HCT116 (cell line): ENCODE measurements around the gene AFAP1L2. TPM values are rescaled to one million over a fixed set of nuclear protein-coding genes. Genes with fewer than 3 reads are reported as not detected.

ENCODE experiments used
- ATAC-seq: fragments of 200-7000 bp; cut with Tn5 transposase; 2 replicates; pipeline ENCODE4 v1.9.1; 2020; ENCODE audit warnings: mild to moderate bottlenecking, moderate library complexity
- BruUV-seq: library from RNA; stranded (reverse); fragments of 400-500 nt; replicated peaks from 2 replicates; lab custom pipeline; 2021; lab: Mats Ljungman, UMichigan
- CTCF ChIA-PET: fragments of 300-600 bp; sonication (Branson Sonifier 250); formaldehyde crosslinking; loops from one replicate; lab custom pipeline; 2021; ENCODE audit warnings: antibody characterized with exemption; lab: Charles Lee
- POLR2A ChIA-PET: fragments of 300-600, 350-600 bp; sonication (Branson Sonifier 250); formaldehyde crosslinking; loops from one replicate; lab custom pipeline; 2021; ENCODE audit warnings: antibody characterized with exemption; lab: Charles Lee
- RAD21 ChIA-PET, 2 experiments: fragments of 300-600 bp; sonication (Branson Sonifier 250); formaldehyde crosslinking; loops; one replicate each; lab custom pipeline; 2023; ENCODE audit warnings: low total read pairs in 2 of 2; ENCODE audit not compliant: uncharacterized antibody in 2 of 2, unreplicated experiment in 2 of 2, low non-redundant PET in 1 of 2; lab: Charles Lee
- DNase-seq: peaks from one replicate; pipeline ENCODE4 v3.0.0-alpha.2; 2010; ENCODE audit warnings: low read depth, low spot score
- H2AFZ ChIP-seq: fragments of 200-600 bp; shearing (Covaris generic), sonication (generic); 2 replicates; pipeline ENCODE4 v1.6.1; 2017; ENCODE audit warnings: low read depth, mixed run types, mixed read lengths, antibody characterized with exemption, low read length; ENCODE audit not compliant: poor library complexity, severe bottlenecking
- H3K27ac ChIP-seq: 2 replicates; pipeline ENCODE4 v1.5.1; 2012; ENCODE audit warnings: low read depth, low read length
- H3K27me3 ChIP-seq: fragments of 200-600 bp; sonication (generic); 2 replicates; pipeline ENCODE4 v1.6.1; 2016; ENCODE audit warnings: mixed run types, low read length, mixed read lengths; ENCODE audit not compliant: insufficient read depth
- H3K36me3 ChIP-seq, 2 experiments: fragments of 200-500 bp in 1 of 2; fragments of 200-600 bp in 1 of 2; sonication (Bioruptor generic) in 1 of 2; sonication (generic) in 1 of 2; 2 replicates each; pipeline versions ENCODE4 v1.5.1 to v1.6.1; 2014 to 2016; ENCODE audit warnings: low read length in 2 of 2, inconsistent platforms in 1 of 2, mixed read lengths in 1 of 2, mixed run types in 1 of 2; ENCODE audit not compliant: insufficient read depth in 2 of 2, control insufficient read depth in 1 of 2
- H3K4me1 ChIP-seq, 2 experiments: fragments of 200-600 bp in 1 of 2; sonication (generic) in 1 of 2; 2 replicates each; pipeline versions ENCODE4 v1.5.1 to v1.6.1; 2012 to 2017; ENCODE audit warnings: low read length in 2 of 2, inconsistent platforms in 1 of 2, mild to moderate bottlenecking in 1 of 2, mixed read lengths in 1 of 2, mixed run types in 1 of 2, moderate library complexity in 1 of 2; ENCODE audit not compliant: insufficient read depth in 2 of 2, control insufficient read depth in 1 of 2
- H3K4me2 ChIP-seq: fragments of 200-600 bp; sonication (generic); 2 replicates; pipeline ENCODE4 v1.6.1; 2017; ENCODE audit warnings: mixed run types, low read length, mixed read lengths
- H3K4me3 ChIP-seq, 2 experiments: fragments of 200-600 bp in 1 of 2; sonication (generic) in 1 of 2; replicated peaks in 1 of 2; 2 replicates each; pipeline ENCODE4 v1.5.1; 2011 to 2016; ENCODE audit warnings: low read length in 2 of 2, control low read depth in 1 of 2, low read depth in 1 of 2, mild to moderate bottlenecking in 1 of 2, mixed read lengths in 1 of 2, mixed run types in 1 of 2
- H3K79me2 ChIP-seq: fragments of 200-600 bp; sonication (generic); 2 replicates; pipeline ENCODE4 v1.6.1; 2017; ENCODE audit warnings: mild to moderate bottlenecking, mixed run types, low read length, moderate library complexity, mixed read lengths; ENCODE audit not compliant: insufficient read depth
- H3K9ac ChIP-seq: fragments of 200-600 bp; sonication (generic); 2 replicates; pipeline ENCODE4 v1.6.1; 2016; ENCODE audit warnings: low read length, mixed read lengths
- H3K9me2 ChIP-seq: fragments of 200-600 bp; sonication (generic), shearing (Covaris generic); 2 replicates; pipeline ENCODE4 v1.6.1; 2017; ENCODE audit warnings: mixed run types, mild to moderate bottlenecking, moderate library complexity; ENCODE audit not compliant: insufficient read depth
- H3K9me3 ChIP-seq, 2 experiments: fragments of 200-500 bp in 1 of 2; fragments of 200-600 bp in 1 of 2; sonication (Bioruptor generic) in 1 of 2; sonication (generic) in 1 of 2; 2 replicates each; pipeline ENCODE4 v1.6.1; 2014 to 2017; ENCODE audit warnings: low read length in 2 of 2, mixed read lengths in 2 of 2, inconsistent platforms in 1 of 2, low read depth in 1 of 2, mild to moderate bottlenecking in 1 of 2, mixed run types in 1 of 2, moderate library complexity in 1 of 2; ENCODE audit not compliant: control insufficient read depth in 1 of 2, insufficient read depth in 1 of 2
- H4K20me1 ChIP-seq: fragments of 200-600 bp; sonication (generic), shearing (Covaris generic); 2 replicates; pipeline ENCODE4 v1.6.1; 2017; ENCODE audit warnings: mixed run types, mild to moderate bottlenecking, moderate library complexity; ENCODE audit not compliant: insufficient read depth
- CEBPB ChIP-seq: IDR thresholded peaks from 2 replicates; pipeline ENCODE4 v1.6.1; 2012; ENCODE audit warnings: low read depth
- EGR1 ChIP-seq: IDR thresholded peaks from 2 replicates; pipeline ENCODE4 v1.6.1; 2012; ENCODE audit warnings: low read depth
- JUND ChIP-seq: IDR thresholded peaks from 2 replicates; pipeline ENCODE4 v1.6.1; 2012
- SIN3A ChIP-seq: IDR thresholded peaks from 2 replicates; pipeline ENCODE4 v1.6.1; 2012; ENCODE audit warnings: low read depth
- SP1 ChIP-seq: IDR thresholded peaks from 2 replicates; pipeline ENCODE4 v1.6.1; 2012; ENCODE audit warnings: low read depth
- SRF ChIP-seq: IDR thresholded peaks from 2 replicates; pipeline ENCODE4 v1.6.1; 2012; ENCODE audit warnings: low read depth
- ZFX ChIP-seq: fragments of 450-650 bp; IDR thresholded peaks from 2 replicates; pipeline ENCODE4 v1.6.1; 2017
- intact Hi-C: fragments of 100-400 bp; cut with micrococcal nuclease; formaldehyde crosslinking; loops from 2 replicates; pipeline ENCODE4 v1.10.0; 2022
- total RNA-seq: library from RNA; stranded (reverse); gene quantifications from one replicate; pipeline ENCODE4 v1.2.1, GENCODE V29; 2021; ENCODE audit not compliant: unreplicated experiment
- TF ChIP-seq, protein P1 (sequence below): IDR thresholded peaks from 2 replicates; pipeline ENCODE4 v1.6.1; 2012
- TF ChIP-seq, protein P2 (sequence below): IDR thresholded peaks from 2 replicates; pipeline ENCODE4 v1.6.1; 2011; ENCODE audit warnings: mild to moderate bottlenecking, low read length, moderate library complexity; ENCODE audit not compliant: insufficient replicate concordance; ENCODE audit errors: extremely low read depth
- TF ChIP-seq, protein P3 (sequence below), 3 experiments: fragments of 200-600 bp in 1 of 3; sonication (generic) in 1 of 3; IDR thresholded peaks in 2 of 3; conservative IDR thresholded peaks in 1 of 3; 2 replicates each; pipeline ENCODE4 v1.5.1; 2012 to 2017; ENCODE audit warnings: low read depth in 2 of 3, low read length in 2 of 3, antibody characterized with exemption in 1 of 3, borderline replicate concordance in 1 of 3, control low read depth in 1 of 3, mild to moderate bottlenecking in 1 of 3, mixed read lengths in 1 of 3, mixed run types in 1 of 3, moderate library complexity in 1 of 3; ENCODE audit not compliant: insufficient read depth in 1 of 3

AFAP1L2 gene
- total RNA-seq, 1 experiment from 2014 or later, result 0.93 TPM

DNA sequence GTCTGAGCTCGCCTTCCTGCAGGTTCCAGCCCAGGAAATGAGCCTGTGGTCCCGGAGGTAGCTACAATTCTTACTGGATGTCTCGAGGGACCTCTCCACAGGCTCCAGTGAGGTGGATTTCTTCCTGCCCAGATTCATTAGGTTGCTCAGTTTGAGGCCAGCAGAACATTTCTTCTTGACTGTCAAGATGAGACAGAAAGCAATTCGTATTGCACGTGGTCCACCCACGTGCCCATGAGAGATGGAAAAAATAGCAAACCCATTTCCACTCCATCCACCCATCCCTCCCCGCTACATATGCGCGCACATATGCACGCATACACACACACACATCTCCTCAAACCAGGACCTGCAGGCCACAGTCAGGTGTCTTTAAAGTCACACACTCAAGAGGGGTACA is 96.6 kb downstream of the AFAP1L2 start:
- Histone ChIP-seq H3K79me2 (no peaks in the 10 kb centered on the region), H3K4me1 (peaks cover 6 to 19% of the 10 kb centered on the region in 2 experiments), H3K27me3 (peaks cover 56% of the 10 kb centered on the region), H3K36me3 (no peaks in the 10 kb centered on the region), H3K27ac (no peak overlapping the region), H4K20me1 (no peaks in the 10 kb centered on the region), H3K4me3 (no peak overlapping the region), H2AFZ (no peak overlapping the region), H3K9me3 (no peaks in the 10 kb centered on the region), H3K4me2 (no peak overlapping the region), H3K9ac (no peak overlapping the region), H3K9me2 (no peaks in the 10 kb centered on the region)
- ChIA-PET POLR2A (interaction anchor here (1.3 kb wide), 1 partner anchor 10 kb away, joined by 4 read pairs; no protein-coding TSS in a partner anchor), CTCF (interaction anchor here (1.0 to 2.6 kb wide), 4 partner anchors 50 to 479 kb away, joined by 3 to 11 read pairs (median 4); no protein-coding TSS in a partner anchor), RAD21 (no interaction called here)
- ATAC-seq, result no peak
- no TSS peak for BruUV-seq
- DNase-seq, result no peak
- TF ChIP-seq CEBPB (no peak), SIN3A (no peak), SRF (no peak), EGR1 (no peak), ZFX (no peak), SP1 (no peak), JUND (no peak)
- TF ChIP-seq, protein P1, sequence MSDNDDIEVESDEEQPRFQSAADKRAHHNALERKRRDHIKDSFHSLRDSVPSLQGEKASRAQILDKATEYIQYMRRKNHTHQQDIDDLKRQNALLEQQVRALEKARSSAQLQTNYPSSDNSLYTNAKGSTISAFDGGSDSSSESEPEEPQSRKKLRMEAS, result no peak
- TF ChIP-seq, protein P2, sequence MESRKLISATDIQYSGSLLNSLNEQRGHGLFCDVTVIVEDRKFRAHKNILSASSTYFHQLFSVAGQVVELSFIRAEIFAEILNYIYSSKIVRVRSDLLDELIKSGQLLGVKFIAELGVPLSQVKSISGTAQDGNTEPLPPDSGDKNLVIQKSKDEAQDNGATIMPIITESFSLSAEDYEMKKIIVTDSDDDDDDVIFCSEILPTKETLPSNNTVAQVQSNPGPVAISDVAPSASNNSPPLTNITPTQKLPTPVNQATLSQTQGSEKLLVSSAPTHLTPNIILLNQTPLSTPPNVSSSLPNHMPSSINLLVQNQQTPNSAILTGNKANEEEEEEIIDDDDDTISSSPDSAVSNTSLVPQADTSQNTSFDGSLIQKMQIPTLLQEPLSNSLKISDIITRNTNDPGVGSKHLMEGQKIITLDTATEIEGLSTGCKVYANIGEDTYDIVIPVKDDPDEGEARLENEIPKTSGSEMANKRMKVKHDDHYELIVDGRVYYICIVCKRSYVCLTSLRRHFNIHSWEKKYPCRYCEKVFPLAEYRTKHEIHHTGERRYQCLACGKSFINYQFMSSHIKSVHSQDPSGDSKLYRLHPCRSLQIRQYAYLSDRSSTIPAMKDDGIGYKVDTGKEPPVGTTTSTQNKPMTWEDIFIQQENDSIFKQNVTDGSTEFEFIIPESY, result no peak
- TF ChIP-seq, protein P3, sequence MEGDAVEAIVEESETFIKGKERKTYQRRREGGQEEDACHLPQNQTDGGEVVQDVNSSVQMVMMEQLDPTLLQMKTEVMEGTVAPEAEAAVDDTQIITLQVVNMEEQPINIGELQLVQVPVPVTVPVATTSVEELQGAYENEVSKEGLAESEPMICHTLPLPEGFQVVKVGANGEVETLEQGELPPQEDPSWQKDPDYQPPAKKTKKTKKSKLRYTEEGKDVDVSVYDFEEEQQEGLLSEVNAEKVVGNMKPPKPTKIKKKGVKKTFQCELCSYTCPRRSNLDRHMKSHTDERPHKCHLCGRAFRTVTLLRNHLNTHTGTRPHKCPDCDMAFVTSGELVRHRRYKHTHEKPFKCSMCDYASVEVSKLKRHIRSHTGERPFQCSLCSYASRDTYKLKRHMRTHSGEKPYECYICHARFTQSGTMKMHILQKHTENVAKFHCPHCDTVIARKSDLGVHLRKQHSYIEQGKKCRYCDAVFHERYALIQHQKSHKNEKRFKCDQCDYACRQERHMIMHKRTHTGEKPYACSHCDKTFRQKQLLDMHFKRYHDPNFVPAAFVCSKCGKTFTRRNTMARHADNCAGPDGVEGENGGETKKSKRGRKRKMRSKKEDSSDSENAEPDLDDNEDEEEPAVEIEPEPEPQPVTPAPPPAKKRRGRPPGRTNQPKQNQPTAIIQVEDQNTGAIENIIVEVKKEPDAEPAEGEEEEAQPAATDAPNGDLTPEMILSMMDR (IDR thresholded peaks at IDR 0.05 in 2 of 3, conservative IDR thresholded peaks at IDR 0.05 in 1 of 3; ENCODE audit: borderline replicate concordance in 1 of 3, insufficient read depth in 1 of 3, low read depth in 2 of 3, low read length in 2 of 3), result no peak
- intact Hi-C loops, result no loop called here
